ENCODE results near the gene TPMT.

TPMT gene

DNA sequence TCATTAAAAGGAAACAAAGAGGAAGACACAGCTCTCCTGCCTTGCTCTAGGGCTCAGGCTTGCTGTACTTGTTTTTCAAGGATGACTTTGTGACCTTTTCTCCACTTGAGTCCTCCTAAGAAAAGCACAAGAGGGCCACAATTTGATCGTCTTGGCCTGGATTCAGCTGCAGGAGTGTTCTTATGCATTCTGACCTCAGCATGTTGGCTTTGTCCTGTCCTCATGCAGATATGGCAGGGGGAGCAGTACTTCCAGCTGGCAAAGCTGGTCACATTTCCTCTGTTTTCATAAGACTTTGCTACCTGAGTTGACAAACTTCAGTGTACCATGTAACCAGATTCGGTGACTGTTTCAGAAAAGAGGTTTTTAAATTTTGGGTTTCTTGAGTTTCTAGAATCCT lies 31.2 kb upstream of the TPMT start:
- no peaks in the 10 kb centered on the region for H4K20me1 ChIP-seq (ENCODE audit: insufficient read depth, low read length)
- no peak for DNase-seq
- no peaks in the 10 kb centered on the region for H3K9me3 ChIP-seq (replicated peaks; ENCODE audit: insufficient read depth, low read length)
- H3F3A ChIP-seq (ENCODE audit: insufficient read depth, low read length) = no peaks in the 10 kb centered on the region
- no peak overlapping the region for H3K9ac ChIP-seq (ENCODE audit: low read length)
- no peaks in the 10 kb centered on the region for H3K27me3 ChIP-seq (replicated peaks; ENCODE audit: insufficient read depth, low read length)
- no peaks in the 10 kb centered on the region for H3K9me2 ChIP-seq (replicated peaks; ENCODE audit: insufficient read depth, low read length)
- TF ChIP-seq, protein P1, sequence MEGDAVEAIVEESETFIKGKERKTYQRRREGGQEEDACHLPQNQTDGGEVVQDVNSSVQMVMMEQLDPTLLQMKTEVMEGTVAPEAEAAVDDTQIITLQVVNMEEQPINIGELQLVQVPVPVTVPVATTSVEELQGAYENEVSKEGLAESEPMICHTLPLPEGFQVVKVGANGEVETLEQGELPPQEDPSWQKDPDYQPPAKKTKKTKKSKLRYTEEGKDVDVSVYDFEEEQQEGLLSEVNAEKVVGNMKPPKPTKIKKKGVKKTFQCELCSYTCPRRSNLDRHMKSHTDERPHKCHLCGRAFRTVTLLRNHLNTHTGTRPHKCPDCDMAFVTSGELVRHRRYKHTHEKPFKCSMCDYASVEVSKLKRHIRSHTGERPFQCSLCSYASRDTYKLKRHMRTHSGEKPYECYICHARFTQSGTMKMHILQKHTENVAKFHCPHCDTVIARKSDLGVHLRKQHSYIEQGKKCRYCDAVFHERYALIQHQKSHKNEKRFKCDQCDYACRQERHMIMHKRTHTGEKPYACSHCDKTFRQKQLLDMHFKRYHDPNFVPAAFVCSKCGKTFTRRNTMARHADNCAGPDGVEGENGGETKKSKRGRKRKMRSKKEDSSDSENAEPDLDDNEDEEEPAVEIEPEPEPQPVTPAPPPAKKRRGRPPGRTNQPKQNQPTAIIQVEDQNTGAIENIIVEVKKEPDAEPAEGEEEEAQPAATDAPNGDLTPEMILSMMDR (IDR thresholded peaks at IDR 0.05; ENCODE audit: low read length) = no peak
- no peak for TF ChIP-seq EZH2phosphoT487 (IDR thresholded peaks at IDR 0.05; ENCODE audit: low read length)
- no peak for TF ChIP-seq EZH2 (optimal IDR thresholded peaks at IDR 0.05; ENCODE audit: low read depth, low read length)
- no peaks in the 10 kb centered on the region for H3K36me3 ChIP-seq (replicated peaks; ENCODE audit: insufficient read depth, low read length)
- no peak overlapping the region for H2AFZ ChIP-seq (ENCODE audit: low read length)
- no peaks in the 10 kb centered on the region for H3K4me1 ChIP-seq (ENCODE audit: low read length)
- no peak overlapping the region for H3K4me3 ChIP-seq (ENCODE audit: low read length)
- no peaks in the 10 kb centered on the region for H3K79me2 ChIP-seq (ENCODE audit: low read length)
- H3K4me2 ChIP-seq (ENCODE audit: low read depth, low read length) = no peak overlapping the region
- no peak overlapping the region for H3K27ac ChIP-seq (ENCODE audit: low read length)

DNA sequence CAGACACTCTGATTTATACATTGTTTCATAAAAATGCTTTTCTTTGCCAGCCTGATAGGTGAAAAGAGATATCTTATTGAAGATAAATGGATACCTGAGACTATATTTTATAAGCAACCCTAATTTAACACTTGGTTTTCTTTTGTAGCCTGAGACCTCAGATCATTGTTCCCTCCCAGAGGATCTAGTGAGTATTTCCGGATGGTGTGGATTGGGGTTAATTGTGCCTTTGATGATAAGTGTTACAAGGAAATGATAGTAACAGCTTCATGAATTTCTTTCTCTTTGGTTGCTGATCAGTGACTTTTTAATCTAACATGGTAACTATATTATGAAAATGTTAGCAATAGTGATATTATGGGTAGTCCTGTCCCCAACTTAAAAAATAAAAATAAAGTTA lies 30.7 kb upstream of the TPMT start:
- Histone ChIP-seq H3K9ac (ENCODE audit: low read length) (no peak overlapping the region), H3K9me3 (replicated peaks; ENCODE audit: insufficient read depth, low read length) (no peaks in the 10 kb centered on the region), H3K4me3 (ENCODE audit: low read length) (no peak overlapping the region), H3K36me3 (replicated peaks; ENCODE audit: insufficient read depth, low read length) (no peaks in the 10 kb centered on the region), H3F3A (ENCODE audit: insufficient read depth, low read length) (no peaks in the 10 kb centered on the region), H3K27me3 (replicated peaks; ENCODE audit: insufficient read depth, low read length) (no peaks in the 10 kb centered on the region), H3K79me2 (ENCODE audit: low read length) (no peaks in the 10 kb centered on the region), H2AFZ (ENCODE audit: low read length) (no peak overlapping the region), H3K27ac (ENCODE audit: low read length) (no peak overlapping the region), H3K4me1 (ENCODE audit: low read length) (no peaks in the 10 kb centered on the region), H3K4me2 (ENCODE audit: low read depth, low read length) (no peak overlapping the region), H4K20me1 (ENCODE audit: insufficient read depth, low read length) (no peaks in the 10 kb centered on the region), H3K9me2 (replicated peaks; ENCODE audit: insufficient read depth, low read length) (no peaks in the 10 kb centered on the region)
- no peak for TF ChIP-seq EZH2 (optimal IDR thresholded peaks at IDR 0.05; ENCODE audit: low read depth, low read length)
- TF ChIP-seq, protein P1 (IDR thresholded peaks at IDR 0.05; ENCODE audit: low read length) = no peak
- TF ChIP-seq EZH2phosphoT487 (IDR thresholded peaks at IDR 0.05; ENCODE audit: low read length) = no peak
- DNase-seq = no peak

DNA sequence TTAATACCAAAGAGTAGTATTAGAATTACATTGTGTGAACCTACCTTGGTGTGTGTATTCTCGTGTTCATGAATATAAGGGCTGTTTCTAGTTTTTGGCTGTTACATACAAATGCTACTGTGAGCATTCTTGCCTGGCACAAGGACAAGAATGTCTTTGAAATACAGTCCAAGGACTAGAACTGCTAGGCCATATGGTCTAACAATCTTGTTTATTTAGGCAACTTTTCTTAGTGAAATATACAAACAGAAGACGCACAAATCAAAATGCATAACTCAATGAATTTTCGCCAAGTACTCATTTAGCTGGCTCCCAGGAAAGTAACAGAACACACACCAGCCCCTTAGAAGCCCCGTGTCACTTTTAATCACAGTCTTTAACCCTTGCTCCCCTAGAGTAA lies 28.9 kb upstream of the TPMT start:
- no peak overlapping the region for H3K27ac ChIP-seq (ENCODE audit: low read length)
- no peaks in the 10 kb centered on the region for H3K36me3 ChIP-seq (replicated peaks; ENCODE audit: insufficient read depth, low read length)
- no peak overlapping the region for H3K4me3 ChIP-seq (ENCODE audit: low read length)
- H2AFZ ChIP-seq (ENCODE audit: low read length) = no peak overlapping the region
- H3K9me2 ChIP-seq (replicated peaks; ENCODE audit: insufficient read depth, low read length) = no peaks in the 10 kb centered on the region
- no peaks in the 10 kb centered on the region for H3K27me3 ChIP-seq (replicated peaks; ENCODE audit: insufficient read depth, low read length)
- no peaks in the 10 kb centered on the region for H3K79me2 ChIP-seq (ENCODE audit: low read length)
- no peaks in the 10 kb centered on the region for H3K4me1 ChIP-seq (ENCODE audit: low read length)
- no peak overlapping the region for H3K4me2 ChIP-seq (ENCODE audit: low read depth, low read length)
- no peaks in the 10 kb centered on the region for H3K9me3 ChIP-seq (replicated peaks; ENCODE audit: insufficient read depth, low read length)
- no peaks in the 10 kb centered on the region for H4K20me1 ChIP-seq (ENCODE audit: insufficient read depth, low read length)
- H3K9ac ChIP-seq (ENCODE audit: low read length) = no peak overlapping the region
- no peak for DNase-seq
- no peak for TF ChIP-seq EZH2 (optimal IDR thresholded peaks at IDR 0.05; ENCODE audit: low read depth, low read length)
- TF ChIP-seq EZH2phosphoT487 (IDR thresholded peaks at IDR 0.05; ENCODE audit: low read length) = no peak
- TF ChIP-seq, protein P1 (IDR thresholded peaks at IDR 0.05; ENCODE audit: low read length) = no peak
- no peaks in the 10 kb centered on the region for H3F3A ChIP-seq (ENCODE audit: insufficient read depth, low read length)
